HG03159 (cell line): ENCODE measurements around the gene SSC4D.
"Not testable (repeated sequence)": the region's sequence is repeated elsewhere in the genome, so short reads cannot be mapped to it uniquely, and the experiment has no call there.

ENCODE experiments used
- ATAC-seq: cut with Tn5 transposase; IDR thresholded peaks from one replicate; pipeline ENCODE4 v1.9.1; 2021; ENCODE audit warnings: mild to moderate bottlenecking, moderate library complexity; ENCODE audit not compliant: unreplicated experiment

SSC4D gene

GRCh38 chr7:76409537-76409936 lies at the start of gene SSC4D:
Gene SSC4D (minus strand): TSS chr7:76409697. CDS start chr7:76404439, 5,258 bp downstream.
- ATAC-seq: no peak

- not testable (repeated sequence) for ATAC-seq
Measured at GRCh38 chr7:76458504-76458903, 49.0 kb upstream of the SSC4D start.

GRCh38 chr7:76457017-76457416 lies 47.5 kb upstream of the SSC4D start:
- not testable (repeated sequence) for ATAC-seq

GRCh38 chr7:76445577-76446008 lies 36.1 kb upstream of the SSC4D start:
- peak; percentile 89 for ATAC-seq

- not testable (repeated sequence) for ATAC-seq
Measured at GRCh38 chr7:76443846-76444245, 34.3 kb upstream of the SSC4D start.

GRCh38 chr7:76442664-76443446 lies 33.4 kb upstream of the SSC4D start:
- not testable (repeated sequence) for ATAC-seq

GRCh38 chr7:76441792-76442191 lies 32.3 kb upstream of the SSC4D start:
- not testable (repeated sequence) for ATAC-seq

- ATAC-seq: not testable (repeated sequence)
Measured at GRCh38 chr7:76440404-76440803, 30.9 kb upstream of the SSC4D start.

GRCh38 chr7:76439120-76439888 lies 29.8 kb upstream of the SSC4D start:
- not testable (repeated sequence) for ATAC-seq

GRCh38 chr7:76437873-76438272 lies 28.4 kb upstream of the SSC4D start:
- ATAC-seq: peak; percentile 59

- ATAC-seq: no peak
Measured at GRCh38 chr7:76430836-76431235, 21.3 kb upstream of the SSC4D start.

GRCh38 chr7:76430211-76430610 lies 20.7 kb upstream of the SSC4D start:
- ATAC-seq: no peak

- no peak for ATAC-seq
Measured at GRCh38 chr7:76428868-76429805, 19.6 kb upstream of the SSC4D start.

- no peak for ATAC-seq
Measured at GRCh38 chr7:76428149-76428823, 18.8 kb upstream of the SSC4D start.

- no peak for ATAC-seq
Measured at GRCh38 chr7:76427635-76428034, 18.1 kb upstream of the SSC4D start.

- ATAC-seq: no peak
Measured at GRCh38 chr7:76426246-76426645, 16.7 kb upstream of the SSC4D start.

- ATAC-seq: not testable (repeated sequence)
Measured at GRCh38 chr7:76425558-76425957, 16.1 kb upstream of the SSC4D start.

- ATAC-seq: no peak
Measured at GRCh38 chr7:76425156-76425555, 15.7 kb upstream of the SSC4D start.

GRCh38 chr7:76424413-76425111 lies 15.1 kb upstream of the SSC4D start, which contains the start of gene ZP3:
Gene ZP3 (plus strand): TSS chr7:76424950. CDS start chr7:76424965, 15 bp downstream.
- ATAC-seq: no peak
